Thyroid gland (tissue), 4 donors: ENCODE results near the gene KSR1.

Source experiments
- CTCF ChIP-seq, 6 experiments: fragments of 200-600 bp in 3 of 6; fragments of 450-650 bp in 3 of 6; sonication (generic) in 3 of 6; IDR thresholded peaks; one replicate each; pipeline ENCODE4 v1.5.1; 2016 to 2019; ENCODE audit warnings: antibody characterized with exemption in 6 of 6, mild to moderate bottlenecking in 2 of 6, inconsistent platforms in 1 of 6, moderate library complexity in 1 of 6
- POLR2A ChIP-seq, 2 donors: fragments of 450-650 bp; IDR thresholded peaks; one replicate each; pipeline ENCODE4 v1.6.1; 2017; ENCODE audit warnings: antibody characterized with exemption in 2 of 2, mild to moderate bottlenecking in 2 of 2, moderate library complexity in 1 of 2

- TF ChIP-seq CTCF (IDR thresholded peaks at IDR 0.05) (no peak), POLR2A (IDR thresholded peaks at IDR 0.05) (no peak)
These were observed 22.7 kb upstream of the KSR1 start for GRCh38 chr17:27433521-27433920.
